Right ventricle myocardium inferior (tissue), 1 donor: ENCODE data around the gene SLC12A9. TPM values are rescaled to one million over a fixed set of nuclear protein-coding genes. Genes with fewer than 3 reads are reported as not detected.
"Not testable (repeated sequence)": the region's sequence is repeated elsewhere in the genome, so short reads cannot be mapped to it uniquely, and the experiment has no call there.

Experiments used
- ATAC-seq: fragments of 200-7000 bp; cut with Tn5 transposase; one replicate; pipeline ENCODE4 v1.9.1; 2020; ENCODE audit warnings: mild to moderate bottlenecking, moderate library complexity
- DNase-seq: peaks from one replicate; pipeline ENCODE4 v3.0.0; 2021; ENCODE audit errors: missing footprints
- intact Hi-C: fragments of 100-400 bp; cut with DNase I; formaldehyde crosslinking; loops from one replicate; pipeline ENCODE4 v1.11.0; 2022
- long read RNA-seq: library from polyadenylated mRNA; unstranded; transcript quantifications from one replicate; pipeline ENCODE4 v2.0.0, GENCODE V29; 2021
- total RNA-seq: library from RNA; stranded (reverse); fragmentation: NEBNext Ultra II Directional; extraction: Animal tissue kit (Norgen Biotek cat#: 25700); gene quantifications from one replicate; pipeline ENCODE4 v1.2.1, GENCODE V29; 2021
- donor health status: DM: no; HTN: yes; CAD: no; lungs with severe emphysema.

The SLC12A9 gene
- total RNA-seq = 10.2 TPM
- long read RNA-seq, full-length matches to known transcripts = 1 of 2 reads
- long read RNA-seq, partial matches to known transcripts = 0 of 2 reads
- long read RNA-seq, other reads (novel, unspliced or antisense) = 1 of 2 reads

GRCh38 chr7:100852048-100852872, at the start of gene SLC12A9:
Gene SLC12A9 (plus strand): TSS chr7:100852713. CDS start chr7:100854198, 1,485 bp downstream.
- ATAC-seq = peak; percentile 99
- intact Hi-C loops = loop anchor here (1.0 to 10.0 kb wide), 3 partner anchors 53 to 237 kb away; partner anchors contain the start of genes MOSPD3 and POP7
- peak; percentile 96 for DNase-seq

- DNase-seq (no peak), ATAC-seq (no peak)
- intact Hi-C loops = loop anchor here (2.0 kb wide), 1 partner anchor 24 kb away; the partner anchor contains the start of gene EPHB4
Observed at GRCh38 chr7:100802951-100803350, 49.6 kb upstream of the SLC12A9 start.

- peak; percentile 82 for DNase-seq
- peak; percentile 85 for ATAC-seq
- intact Hi-C loops = loop anchor here (2.0 kb wide), 1 partner anchor 23 kb away; the partner anchor contains the start of gene EPHB4
Observed at GRCh38 chr7:100803398-100804161, 48.9 kb upstream of the SLC12A9 start.

DNA sequence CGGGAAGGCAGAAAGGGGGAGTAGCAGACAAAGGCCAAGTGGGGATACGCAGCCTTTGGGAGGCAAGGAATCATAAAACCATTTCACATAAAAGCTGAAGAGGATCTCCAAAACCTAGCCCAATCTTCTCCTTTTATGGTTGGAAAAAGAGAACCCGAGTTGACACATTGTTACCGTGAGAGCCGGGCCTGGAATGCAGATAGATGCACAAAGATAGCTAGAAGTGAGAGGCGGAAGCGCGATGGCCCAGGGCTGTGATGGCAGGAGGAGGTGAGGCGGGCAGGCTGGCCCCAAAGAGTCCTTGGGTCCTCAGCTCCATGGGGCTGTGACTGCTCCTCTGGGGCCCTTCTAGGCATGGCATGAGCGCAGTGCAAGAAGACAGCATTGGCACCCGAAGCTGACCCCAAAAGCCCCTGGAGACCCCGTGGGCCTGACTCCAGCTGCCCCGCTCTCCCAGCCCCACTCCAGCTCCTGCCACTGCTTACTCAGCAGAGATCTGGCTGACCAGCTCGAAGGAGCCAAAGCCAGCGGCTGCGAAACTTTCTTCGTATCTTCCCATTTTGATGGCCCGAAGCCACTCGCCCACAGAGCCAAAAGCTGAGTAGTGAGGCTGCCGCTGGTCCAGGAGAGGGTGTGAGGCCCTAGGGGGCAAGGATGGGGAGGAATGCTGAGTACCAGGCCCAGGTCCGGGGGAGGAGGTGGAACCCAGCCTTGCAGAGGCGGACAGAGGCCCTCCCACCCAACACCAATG, 47.7 kb upstream of the SLC12A9 start:
- DNase-seq (peak; percentile 74), ATAC-seq (no peak)
- intact Hi-C loops = no loop called here

GRCh38 chr7:100806276-100806675, 46.2 kb upstream of the SLC12A9 start:
- DNase-seq (no peak), ATAC-seq (no peak)
- intact Hi-C loops = no loop called here

- ATAC-seq, DNase-seq, intact Hi-C loops: not testable (repeated sequence)
Observed at GRCh38 chr7:100806883-100807282, 45.6 kb upstream of the SLC12A9 start.

GRCh38 chr7:100808354-100808875, 44.1 kb upstream of the SLC12A9 start:
- DNase-seq = peak; percentile 20
- no peak for ATAC-seq
- intact Hi-C loops = no loop called here

- no peak for ATAC-seq
- intact Hi-C loops = no loop called here
- no peak for DNase-seq
Observed at GRCh38 chr7:100811480-100811879, 41.0 kb upstream of the SLC12A9 start.

- intact Hi-C loops = no loop called here
- ATAC-seq = no peak
Observed at GRCh38 chr7:100812729-100813128, 39.8 kb upstream of the SLC12A9 start.

GRCh38 chr7:100816515-100816914, 36.0 kb upstream of the SLC12A9 start:
- peak; percentile 17 for DNase-seq
- intact Hi-C loops, ATAC-seq: not testable (repeated sequence)

More at GRCh38 chr7:100812729-100813128, 39.8 kb upstream of the SLC12A9 start:
- DNase-seq = peak; percentile 53

DNA sequence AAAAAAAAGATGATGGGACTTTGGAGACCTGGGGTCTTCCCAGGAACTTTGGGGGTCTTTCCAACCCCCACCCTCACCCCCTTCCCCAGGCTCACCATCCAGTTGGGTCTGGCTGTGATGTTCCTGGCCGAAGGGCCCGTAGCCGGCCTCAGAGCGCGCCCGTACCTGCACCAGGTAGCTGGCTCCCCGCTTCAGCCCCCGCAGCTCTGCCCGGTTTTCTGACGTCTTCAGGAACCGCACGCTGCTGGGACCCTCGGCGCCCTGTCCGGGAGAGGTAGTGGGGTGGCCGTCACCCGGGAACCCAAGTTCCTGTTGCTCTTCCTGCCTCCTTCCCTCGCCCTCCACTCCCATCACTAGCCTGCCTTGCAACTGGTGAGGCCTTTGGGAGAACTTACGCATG, 35.4 kb upstream of the SLC12A9 start:
- DNase-seq = no peak
- no peak for ATAC-seq
- intact Hi-C loops = no loop called here

DNA sequence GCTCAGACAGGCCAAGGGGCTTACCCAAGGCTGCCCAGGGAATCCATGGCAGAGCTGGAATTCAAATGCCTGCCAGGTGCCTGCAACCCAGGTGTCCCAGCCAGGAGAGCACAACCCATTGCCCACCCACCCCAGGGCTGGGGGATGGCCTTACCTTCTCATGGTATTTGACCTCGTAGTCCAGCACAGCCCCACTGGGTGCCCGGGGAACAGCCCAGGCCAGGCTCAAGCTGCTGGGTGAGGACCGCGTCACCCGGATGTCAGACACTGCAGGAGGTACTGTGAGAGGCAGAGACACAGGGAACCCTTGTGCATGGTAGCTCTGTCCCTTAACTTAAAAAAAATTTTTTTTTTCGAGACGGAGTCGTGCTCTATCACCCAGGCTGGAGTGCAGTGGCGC, 34.1 kb upstream of the SLC12A9 start:
- ATAC-seq (no peak), DNase-seq (no peak)
- intact Hi-C loops = no loop called here

GRCh38 chr7:100818825-100819224, 33.7 kb upstream of the SLC12A9 start:
- intact Hi-C loops = no loop called here
- DNase-seq (no peak), ATAC-seq (no peak)

DNA sequence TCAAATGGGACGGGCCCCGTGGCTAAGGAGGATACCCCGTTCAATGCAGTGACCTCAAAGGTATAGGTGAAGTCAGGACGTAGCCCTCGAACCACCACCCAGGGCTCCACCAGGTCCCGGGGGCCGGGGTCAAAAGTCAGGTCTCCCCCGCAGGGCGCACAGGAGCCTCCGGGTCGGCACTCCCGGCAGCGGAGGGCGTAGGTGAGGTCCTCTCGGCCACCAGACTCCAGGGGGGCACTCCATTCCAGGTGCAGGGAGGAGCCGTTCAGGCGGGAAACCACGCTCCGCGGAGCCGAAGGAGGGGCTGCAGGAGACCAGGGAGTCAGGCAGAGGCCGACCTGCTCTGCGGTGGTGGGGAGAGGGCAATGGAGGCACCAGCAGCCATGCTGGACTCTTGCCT, 32.9 kb upstream of the SLC12A9 start:
- intact Hi-C loops = no loop called here
- no peak for DNase-seq
- ATAC-seq = no peak

- ATAC-seq (no peak), DNase-seq (no peak)
- intact Hi-C loops = no loop called here
Observed at GRCh38 chr7:100822236-100823139, 30.0 kb upstream of the SLC12A9 start.

DNA sequence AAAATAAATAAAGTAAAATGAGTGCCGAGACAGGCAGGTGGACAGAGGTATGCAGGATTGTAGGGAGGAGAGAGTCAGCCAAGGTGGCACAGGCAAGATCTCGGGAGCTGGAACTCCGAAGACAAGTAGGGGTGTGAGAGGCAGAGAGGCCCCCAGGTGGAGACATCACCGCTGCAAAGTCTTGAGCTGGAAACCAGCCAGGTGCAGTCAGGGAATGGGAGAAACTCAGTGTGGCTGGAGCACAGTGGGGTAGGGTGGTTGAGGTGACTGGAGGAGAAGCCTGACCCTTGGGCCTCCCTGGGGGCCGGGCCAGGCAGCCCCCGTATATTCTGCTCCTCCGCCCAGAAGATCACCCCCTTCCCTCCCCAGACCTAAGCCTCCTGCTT, 29.4 kb upstream of the SLC12A9 start:
- DNase-seq = no peak
- intact Hi-C loops = no loop called here
- ATAC-seq = no peak

DNA sequence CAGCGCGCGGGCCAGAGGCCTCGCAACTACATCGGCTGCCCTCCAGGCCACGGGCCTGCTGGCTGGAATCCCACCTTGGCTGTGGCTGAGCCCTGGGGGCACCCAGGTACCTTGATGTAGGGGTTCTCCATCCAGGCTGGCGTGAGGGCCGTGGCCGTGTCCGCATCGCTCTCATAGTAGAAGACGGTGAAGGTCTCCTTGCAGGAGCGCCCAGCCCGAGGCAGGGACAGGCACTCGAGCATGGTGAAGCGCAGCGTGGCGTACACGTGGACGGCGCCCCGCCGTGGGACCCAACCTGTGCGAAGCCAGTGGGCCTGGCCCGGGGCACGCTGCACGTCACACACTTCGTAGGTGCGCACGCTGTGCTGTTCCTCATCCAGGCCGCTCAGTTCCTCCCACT, 29.0 kb upstream of the SLC12A9 start:
- DNase-seq = no peak

More for the DNA sequence above, 29.0 kb upstream of the SLC12A9 start:
- ATAC-seq = no peak
- intact Hi-C loops = no loop called here
